Suprapubic skin (tissue), 4 donors: ENCODE data around the gene PNPT1.
"Not testable (repeated sequence)": the region's sequence is repeated elsewhere in the genome, so short reads cannot be mapped to it uniquely, and the experiment has no call there.

Experiments used
- POLR2A ChIP-seq, 2 donors: fragments of 450-650 bp; IDR thresholded peaks; one replicate each; pipeline ENCODE4 v1.6.1; 2017; ENCODE audit warnings: antibody characterized with exemption in 2 of 2, mild to moderate bottlenecking in 2 of 2, moderate library complexity in 2 of 2
- POLR2AphosphoS5 ChIP-seq, 3 donors: sonication (generic); formaldehyde crosslinking; IDR thresholded peaks; one replicate each; pipeline ENCODE4 v1.6.1; 2017; ENCODE audit warnings: antibody characterized with exemption in 3 of 3
- TF ChIP-seq, protein P1 (sequence below), 2 donors: fragments of 200-600 bp in 1 of 2; fragments of 450-650 bp in 1 of 2; sonication (generic) in 1 of 2; IDR thresholded peaks; one replicate each; pipeline ENCODE4 v1.5.1; 2016 to 2019; ENCODE audit warnings: antibody characterized with exemption in 2 of 2, mild to moderate bottlenecking in 1 of 2, moderate library complexity in 1 of 2

DNA sequence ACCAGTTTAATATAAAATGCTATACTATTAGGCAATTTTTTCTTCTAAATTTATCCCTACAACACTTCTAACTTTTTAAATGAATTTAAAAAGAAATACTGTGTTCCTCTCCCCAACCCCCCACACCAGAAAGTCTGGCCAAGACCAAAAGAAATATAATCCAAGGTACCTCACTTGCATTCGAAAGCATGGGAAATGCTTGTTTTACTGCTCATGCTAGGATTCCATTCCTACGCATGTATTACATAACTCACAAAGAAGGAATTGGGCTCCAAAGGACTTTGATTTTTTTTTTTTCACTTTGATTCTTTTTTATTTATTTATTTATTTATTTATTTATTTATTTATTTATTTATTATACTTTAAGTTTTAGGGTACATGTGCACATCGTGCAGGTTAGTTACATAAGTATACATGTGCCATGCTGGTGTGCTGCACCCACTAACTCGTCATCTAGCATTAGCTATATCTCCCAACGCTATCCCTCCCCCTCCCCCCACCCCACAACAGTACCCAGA, 42.4 kb upstream of the PNPT1 start:
- not testable (repeated sequence) for TF ChIP-seq POLR2AphosphoS5, POLR2A (IDR thresholded peaks at IDR 0.05)
- TF ChIP-seq, protein P1, sequence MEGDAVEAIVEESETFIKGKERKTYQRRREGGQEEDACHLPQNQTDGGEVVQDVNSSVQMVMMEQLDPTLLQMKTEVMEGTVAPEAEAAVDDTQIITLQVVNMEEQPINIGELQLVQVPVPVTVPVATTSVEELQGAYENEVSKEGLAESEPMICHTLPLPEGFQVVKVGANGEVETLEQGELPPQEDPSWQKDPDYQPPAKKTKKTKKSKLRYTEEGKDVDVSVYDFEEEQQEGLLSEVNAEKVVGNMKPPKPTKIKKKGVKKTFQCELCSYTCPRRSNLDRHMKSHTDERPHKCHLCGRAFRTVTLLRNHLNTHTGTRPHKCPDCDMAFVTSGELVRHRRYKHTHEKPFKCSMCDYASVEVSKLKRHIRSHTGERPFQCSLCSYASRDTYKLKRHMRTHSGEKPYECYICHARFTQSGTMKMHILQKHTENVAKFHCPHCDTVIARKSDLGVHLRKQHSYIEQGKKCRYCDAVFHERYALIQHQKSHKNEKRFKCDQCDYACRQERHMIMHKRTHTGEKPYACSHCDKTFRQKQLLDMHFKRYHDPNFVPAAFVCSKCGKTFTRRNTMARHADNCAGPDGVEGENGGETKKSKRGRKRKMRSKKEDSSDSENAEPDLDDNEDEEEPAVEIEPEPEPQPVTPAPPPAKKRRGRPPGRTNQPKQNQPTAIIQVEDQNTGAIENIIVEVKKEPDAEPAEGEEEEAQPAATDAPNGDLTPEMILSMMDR (IDR thresholded peaks at IDR 0.05): not testable (repeated sequence)
